Eye (tissue), 1 donor: ENCODE data around the gene WDR55.
"Not testable (repeated sequence)": the region's sequence is repeated elsewhere in the genome, so short reads cannot be mapped to it uniquely, and the experiment has no call there.

ENCODE experiments used
- DNase-seq: peaks from one replicate; pipeline ENCODE4 v3.0.0-alpha.2; 2015

The WDR55 gene, protein sequence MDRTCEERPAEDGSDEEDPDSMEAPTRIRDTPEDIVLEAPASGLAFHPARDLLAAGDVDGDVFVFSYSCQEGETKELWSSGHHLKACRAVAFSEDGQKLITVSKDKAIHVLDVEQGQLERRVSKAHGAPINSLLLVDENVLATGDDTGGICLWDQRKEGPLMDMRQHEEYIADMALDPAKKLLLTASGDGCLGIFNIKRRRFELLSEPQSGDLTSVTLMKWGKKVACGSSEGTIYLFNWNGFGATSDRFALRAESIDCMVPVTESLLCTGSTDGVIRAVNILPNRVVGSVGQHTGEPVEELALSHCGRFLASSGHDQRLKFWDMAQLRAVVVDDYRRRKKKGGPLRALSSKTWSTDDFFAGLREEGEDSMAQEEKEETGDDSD

DNA sequence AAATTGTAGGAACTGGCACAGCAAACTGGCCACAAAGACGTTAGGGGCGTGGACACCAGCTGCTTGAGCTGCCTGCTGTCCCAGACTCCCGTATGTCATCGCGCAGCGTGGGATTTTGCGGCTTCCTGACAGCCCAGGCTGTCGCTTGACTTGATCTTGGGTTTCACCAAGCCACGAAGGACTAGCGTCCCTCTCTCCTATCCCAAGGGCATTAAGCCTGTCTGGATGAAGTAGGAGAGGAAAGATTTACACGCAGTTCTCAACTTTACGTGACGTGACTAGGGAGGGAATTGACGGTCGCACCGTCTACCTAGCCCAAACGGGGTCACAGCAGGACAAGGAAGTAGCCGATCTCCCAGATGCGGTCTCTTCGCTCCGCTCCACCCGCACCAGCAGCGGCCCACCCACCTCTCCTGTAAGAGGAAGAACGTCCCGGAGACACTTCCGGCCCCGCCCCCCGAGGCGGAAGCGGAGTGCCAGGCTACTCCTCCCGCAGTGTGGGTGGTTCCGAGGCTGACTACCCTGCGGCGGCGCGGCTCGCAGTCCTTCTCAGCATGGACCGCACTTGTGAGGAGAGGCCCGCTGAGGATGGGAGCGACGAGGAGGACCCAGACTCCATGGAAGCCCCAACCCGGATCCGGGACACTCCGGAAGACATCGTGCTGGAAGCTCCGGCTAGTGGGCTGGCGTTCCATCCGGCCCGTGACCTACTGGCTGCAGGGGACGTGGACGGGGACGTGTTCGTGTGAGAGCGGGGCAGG, at the start of gene WDR55:
TSS of gene WDR55 (plus strand) at position 546 of the 761 bp plus-strand sequence. CDS start at position 555, 9 bp downstream.
- peak; percentile 97 for DNase-seq

DNA sequence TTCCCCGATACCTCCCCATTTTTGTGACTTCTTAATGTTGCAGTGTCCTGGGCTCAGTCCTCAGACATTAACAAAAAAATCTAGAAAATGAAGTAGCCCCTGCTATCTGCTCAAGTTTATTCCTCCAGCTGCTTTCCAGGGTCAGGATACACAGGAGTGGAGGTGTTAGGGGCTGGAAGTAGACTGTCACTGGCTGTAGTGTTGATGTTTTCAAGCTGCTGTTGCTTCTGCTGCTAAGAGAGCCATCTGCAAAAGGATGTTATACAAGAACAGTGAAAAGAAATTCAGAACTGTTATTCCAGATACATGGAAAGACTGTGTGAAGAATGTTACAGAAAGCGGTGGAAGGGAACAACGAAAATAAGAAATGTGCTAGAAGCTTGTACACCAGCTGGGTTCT, 42.4 kb upstream of the WDR55 start:
- no peak for DNase-seq

DNA sequence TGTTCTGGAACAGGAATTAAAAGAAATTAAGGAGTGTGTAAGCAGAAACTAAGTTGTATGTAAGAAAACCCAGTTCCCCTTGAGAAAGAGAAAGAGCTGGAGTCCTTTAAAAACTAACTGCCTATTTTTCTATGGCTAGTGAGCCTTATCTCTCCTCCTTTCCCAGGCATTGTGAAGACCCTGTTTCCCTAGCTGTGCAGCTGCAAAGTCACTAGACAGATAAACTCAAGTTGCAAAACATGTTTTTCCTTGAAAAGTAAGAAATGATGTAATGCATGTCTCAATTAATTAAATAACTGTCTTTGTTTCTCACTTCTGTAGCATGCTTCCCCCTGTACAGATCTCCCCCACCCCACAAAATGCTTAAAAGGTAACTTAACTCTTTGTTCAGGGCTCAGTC, 41.6 kb upstream of the WDR55 start:
- DNase-seq = not testable (repeated sequence)

DNA sequence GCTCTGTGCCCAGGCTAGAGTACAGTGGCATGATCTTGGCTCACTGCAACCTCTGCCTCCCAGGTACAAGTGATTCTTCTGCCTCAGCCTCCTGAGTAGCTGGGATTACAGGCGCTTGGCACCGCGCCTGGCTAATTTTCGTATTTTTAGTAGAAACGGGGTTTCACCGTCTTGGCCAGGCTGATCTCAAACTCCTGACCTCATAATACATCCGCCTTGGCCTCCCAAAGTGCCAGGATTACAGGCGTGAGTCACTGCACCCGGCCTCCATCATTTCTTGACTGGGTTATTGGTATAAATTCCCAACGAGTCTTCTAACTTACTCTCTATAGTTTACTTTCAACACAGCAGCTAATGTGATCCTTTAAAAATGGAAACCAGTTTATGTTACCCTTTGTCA, 39.8 kb upstream of the WDR55 start:
- not testable (repeated sequence) for DNase-seq

DNA sequence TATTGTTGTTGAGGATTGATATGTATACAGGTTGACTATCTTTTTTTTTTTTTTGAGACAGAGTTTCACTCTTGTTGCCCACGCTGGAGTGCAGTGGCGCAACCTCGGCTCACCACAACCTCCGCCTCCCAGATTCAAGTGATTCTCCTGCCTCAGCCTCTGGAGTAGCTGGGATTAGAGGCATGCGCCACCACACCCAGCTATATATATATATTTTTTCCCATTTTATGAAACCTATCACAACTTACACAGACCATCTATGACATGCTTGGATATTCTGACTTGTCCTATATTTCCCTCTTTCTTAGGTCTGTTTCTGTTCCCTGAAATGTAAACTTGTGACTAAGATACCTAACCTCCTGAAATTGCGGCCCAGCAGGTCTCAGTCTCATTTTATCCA, 36.7 kb upstream of the WDR55 start:
- no peak for DNase-seq

DNA sequence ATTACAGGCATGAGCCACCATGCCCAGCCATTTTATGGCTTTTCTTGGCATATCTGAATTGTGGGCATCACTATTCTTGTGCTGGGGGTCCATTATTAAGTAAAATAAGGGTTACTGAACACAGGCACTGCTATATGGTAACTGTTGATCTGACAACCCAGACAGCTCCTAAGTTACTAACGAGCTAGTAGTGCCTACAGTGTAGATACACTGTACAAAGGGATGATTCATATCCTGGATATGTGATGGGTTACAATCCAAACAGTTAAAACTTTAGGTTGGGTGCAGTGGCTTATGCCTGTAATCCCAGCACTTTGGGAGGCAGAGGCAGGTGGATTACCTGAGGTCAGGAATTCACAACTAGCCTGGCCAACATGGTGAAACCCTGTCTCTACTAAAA, 36.0 kb upstream of the WDR55 start:
- no peak for DNase-seq

DNA sequence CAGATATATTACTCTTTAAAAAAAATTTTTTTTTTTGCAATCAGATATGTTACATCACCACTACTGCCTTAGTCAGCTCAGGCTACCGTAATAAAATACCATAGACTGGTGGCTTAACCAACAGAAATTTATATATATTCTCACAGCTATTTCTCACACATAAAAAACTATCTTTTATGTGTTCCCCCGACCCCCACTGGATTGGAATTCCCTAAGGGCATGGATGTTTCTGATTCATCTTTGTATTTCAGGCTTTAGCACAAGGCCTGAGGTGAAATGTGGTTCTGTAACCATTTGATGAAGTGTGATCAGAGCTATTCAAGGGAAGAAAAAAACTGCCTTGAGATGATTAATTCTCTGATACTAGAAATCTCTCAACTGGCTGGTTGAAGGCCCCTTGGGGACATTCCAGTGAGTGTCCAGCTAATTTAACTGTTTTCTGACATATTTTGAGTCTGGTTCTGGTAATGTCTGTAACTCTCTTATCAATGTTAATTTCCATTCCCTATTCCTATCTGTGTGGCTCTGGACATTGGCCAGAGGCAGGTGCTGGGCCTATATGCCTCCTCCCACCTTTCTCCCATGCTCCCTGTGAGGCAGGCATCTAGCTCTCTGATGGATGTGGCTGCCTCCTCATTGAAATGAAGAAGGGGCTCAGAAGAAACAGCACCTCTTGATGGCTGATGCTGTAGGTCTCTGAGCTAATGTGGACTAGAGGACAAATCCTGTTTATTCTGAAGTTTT, 34.2 kb upstream of the WDR55 start:
- DNase-seq = no peak

DNA sequence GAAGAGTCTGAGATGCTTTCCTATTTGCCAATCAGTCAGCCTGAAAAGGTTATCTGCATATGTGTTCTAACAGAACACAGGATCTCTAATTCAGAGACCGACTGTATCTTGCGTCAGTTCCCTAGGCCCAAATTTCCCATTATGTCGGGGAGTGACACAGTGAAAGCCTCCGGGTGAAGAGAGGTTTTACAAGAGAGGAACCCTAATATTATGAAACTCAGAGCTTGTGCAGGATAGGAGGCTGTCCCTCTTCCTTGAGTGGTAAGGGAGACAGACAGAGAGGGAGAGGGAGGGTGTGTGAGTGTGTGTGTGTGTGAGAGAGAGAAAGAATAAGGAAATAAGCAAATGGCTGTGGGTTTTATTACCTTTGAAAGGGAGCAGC, 33.7 kb upstream of the WDR55 start:
- no peak for DNase-seq

DNA sequence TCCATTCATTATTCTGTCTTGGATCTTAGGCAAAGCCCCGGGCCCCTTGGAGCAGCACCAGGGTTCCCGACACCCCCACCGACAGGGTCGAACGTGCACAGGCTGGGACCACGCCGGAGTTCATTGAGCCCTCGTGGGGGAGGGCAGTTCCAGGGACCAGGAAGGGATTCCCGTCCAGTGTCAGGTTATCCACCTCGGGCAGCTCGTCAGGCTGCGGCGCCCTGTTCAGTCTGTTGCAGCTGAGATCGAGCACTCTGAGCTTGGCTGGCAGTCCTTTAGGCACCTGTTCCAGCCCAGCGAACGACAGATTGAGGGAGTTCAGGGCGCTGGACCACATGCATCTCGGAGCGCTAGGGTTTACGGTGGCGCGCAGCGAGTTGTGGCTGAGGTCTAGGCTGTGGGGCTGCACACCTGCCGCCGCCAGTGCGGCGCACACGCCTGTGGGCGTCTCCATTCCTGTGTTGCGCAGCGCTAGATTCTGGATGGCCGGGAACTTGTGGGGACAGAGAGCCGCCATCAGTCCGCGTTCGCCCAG, 32.8 kb upstream of the WDR55 start:
- DNase-seq = peak; percentile 66

DNA sequence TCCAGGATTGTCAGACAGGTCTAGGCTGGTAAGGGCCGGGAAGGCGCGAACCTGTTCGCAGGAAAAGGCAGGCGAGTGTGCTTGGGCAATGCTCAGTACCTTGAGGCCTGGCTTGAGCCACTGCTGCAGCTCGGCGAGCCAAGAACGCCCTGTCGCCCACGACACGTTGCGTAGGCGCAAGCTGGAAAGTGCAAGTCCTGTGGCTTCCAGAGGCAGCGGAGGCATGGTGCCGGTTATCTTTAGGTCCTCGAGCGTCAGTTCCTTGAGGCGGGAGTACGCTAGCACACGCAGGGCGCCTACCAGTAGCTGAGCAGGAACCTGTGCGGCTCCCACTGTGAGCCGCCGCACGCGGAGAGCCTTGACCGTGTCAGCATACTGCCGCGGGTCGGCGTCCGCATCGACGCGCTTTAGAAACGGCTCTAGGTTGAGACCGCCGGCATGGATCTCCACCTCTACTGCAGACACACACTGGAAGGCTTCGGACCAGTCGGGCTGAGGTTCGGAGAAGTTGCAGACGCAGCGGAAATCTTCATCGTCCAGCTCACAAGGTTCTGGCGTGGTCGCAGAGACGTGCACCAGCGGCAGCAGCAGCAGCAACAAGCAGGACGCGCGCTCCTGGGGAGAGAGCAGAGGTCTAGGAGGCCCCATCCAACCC, 32.2 kb upstream of the WDR55 start:
- DNase-seq = peak; percentile 70

DNA sequence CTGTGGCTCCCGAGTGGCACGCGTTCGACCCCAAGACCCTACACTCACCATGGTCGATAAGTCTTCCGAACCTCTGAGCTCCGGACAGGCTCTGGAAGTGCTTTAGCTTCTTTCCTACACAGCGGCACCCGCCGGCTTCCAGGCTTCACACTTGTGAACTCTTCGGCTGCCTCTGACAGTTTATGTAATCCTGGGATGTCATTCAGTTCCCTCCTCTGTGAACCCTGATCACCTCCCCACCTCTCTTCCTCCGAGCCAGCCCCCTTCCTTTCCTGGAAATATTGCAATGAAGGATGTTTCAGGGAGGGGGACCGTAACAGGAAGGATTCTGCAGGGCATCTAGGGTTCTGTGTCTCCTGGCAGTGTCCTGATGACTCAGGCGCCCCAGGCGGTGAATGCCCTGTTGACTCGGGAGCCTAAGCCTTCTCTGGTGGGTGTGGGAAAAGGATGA, 31.7 kb upstream of the WDR55 start, which contains the start of gene CD14:
TSS of gene CD14 (minus strand) at position 155 of the 451 bp plus-strand sequence. CDS start at position 51, 104 bp downstream.
- no peak for DNase-seq

DNA sequence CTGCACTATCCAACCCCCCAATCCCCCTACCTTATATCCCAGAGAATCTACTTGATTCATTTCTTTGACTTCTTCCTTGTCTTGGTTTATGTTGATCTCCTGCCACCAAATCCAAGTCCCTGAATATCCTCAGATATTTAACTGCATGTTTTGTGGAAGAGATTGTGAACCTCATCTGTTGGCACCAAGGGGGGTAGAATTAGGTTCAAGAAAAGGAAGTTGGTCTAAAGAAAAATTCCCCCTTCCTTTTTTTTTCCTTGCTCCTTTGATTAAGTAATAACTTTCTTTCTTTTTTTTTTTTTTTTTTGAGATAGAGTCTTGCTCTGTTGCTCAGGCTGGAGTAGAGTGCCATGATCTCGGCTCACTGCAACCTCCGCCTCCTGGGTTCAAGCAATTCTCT, 31.2 kb upstream of the WDR55 start:
- DNase-seq = no peak

DNA sequence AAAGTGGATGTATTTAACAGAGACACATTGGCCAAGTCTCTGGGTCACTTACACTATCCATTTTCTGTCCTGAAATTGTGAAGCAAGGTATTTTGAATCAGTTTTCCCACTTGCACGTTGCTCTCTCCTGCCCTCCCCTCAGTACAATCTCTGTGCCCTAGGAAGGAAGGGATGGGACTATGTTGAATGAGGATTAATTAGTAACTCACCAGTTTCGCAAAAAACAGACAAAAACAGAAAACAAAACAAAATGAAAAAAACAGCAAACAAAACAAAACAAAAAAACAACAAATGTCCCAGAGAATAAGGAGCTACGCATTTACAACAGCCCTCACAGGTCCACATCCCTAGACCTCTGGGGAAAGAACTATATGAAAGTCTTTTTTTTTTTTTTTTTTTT, 30.6 kb upstream of the WDR55 start:
- DNase-seq = no peak

DNA sequence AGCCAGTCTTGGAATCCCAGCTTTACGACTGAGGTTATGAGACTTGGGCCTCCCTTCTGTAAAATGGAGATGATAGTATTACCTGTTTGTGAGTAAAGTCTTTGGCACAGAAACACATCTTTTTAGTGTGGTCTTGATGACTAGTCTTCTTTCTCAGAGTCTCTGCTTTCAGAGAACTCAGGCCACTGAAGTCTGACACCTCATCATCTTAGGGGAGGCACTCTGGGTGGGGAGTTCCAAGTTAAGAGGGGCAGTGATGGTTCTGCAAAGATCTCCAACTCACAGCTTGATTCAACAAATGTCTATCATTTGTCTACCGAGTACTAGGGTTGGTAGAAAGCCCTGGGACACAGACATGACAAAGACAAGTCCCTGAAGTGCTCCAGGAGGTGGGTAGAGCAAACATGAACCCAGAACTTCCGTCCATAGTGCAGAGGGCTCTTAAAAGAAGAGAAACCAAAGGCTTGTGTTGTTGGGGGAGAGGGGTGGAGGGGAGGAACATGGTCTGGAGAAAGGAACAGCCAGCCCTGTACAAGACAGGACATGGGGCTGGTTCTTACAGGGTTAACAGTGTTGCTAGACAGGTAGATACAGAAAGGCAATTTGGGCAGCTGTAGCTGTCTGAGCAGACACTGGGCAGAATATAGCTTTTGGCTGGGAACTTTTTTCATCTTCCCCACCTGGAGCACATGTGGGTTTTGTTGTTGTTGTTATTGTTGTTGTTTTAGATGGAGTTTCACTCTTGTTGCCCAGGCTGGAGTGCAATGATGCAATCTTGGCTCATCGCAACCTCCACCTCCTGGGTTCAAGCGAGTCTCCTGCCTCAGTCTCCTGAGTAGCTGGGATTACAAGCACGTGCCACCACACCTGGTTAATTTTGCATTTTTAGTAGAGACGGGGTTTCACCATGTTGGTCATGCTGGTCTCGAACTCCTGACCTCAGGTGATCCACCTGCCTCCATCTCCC, 29.1 kb upstream of the WDR55 start:
- DNase-seq = no peak

DNA sequence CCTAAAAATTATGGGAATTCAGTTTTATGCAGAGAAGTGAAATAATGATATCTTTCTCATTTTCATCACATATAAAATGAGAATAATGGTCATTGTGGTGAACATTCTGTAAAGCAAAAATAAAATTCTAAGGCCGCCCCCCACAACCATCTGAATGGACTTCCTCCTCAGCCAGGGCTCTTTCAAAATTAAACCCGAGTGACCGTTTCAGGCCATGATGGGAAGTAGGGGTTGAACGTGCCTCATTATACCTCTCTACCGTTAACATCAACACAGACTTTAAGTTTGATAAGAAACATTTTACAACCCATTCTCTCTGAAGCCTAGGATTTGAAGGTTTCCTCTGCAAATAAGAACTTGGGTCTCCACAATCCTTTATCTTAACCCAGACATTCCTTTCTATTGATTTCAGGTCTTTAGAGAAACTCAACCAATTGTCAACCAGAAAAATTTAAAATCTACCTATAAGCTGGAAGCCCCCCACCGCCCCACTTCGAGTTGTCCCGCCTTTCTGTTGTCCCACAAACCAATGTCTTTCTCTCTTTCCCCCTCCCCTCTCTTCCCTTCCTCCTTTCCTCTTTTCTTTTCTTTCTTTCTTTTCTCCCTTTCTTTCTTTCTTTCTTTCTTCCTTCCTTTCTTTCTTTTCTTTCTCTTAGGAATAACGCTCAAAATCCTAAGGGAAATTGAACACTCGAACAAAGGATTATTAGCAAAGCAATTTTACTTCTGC, 27.2 kb upstream of the WDR55 start:
- DNase-seq = no peak

DNA sequence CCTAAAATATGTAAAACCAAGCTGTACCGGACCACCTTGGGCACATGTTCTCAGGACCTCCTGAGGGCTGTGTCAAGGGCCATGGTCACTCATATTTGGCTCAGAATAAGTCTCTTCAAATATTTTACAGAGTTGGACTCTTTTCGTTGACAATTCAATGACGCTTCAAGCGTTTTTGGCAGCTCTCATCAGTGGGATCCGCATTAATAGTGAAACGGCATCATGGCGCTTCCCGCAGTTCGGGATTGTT, 25.9 kb upstream of the WDR55 start:
- DNase-seq = not testable (repeated sequence)

DNA sequence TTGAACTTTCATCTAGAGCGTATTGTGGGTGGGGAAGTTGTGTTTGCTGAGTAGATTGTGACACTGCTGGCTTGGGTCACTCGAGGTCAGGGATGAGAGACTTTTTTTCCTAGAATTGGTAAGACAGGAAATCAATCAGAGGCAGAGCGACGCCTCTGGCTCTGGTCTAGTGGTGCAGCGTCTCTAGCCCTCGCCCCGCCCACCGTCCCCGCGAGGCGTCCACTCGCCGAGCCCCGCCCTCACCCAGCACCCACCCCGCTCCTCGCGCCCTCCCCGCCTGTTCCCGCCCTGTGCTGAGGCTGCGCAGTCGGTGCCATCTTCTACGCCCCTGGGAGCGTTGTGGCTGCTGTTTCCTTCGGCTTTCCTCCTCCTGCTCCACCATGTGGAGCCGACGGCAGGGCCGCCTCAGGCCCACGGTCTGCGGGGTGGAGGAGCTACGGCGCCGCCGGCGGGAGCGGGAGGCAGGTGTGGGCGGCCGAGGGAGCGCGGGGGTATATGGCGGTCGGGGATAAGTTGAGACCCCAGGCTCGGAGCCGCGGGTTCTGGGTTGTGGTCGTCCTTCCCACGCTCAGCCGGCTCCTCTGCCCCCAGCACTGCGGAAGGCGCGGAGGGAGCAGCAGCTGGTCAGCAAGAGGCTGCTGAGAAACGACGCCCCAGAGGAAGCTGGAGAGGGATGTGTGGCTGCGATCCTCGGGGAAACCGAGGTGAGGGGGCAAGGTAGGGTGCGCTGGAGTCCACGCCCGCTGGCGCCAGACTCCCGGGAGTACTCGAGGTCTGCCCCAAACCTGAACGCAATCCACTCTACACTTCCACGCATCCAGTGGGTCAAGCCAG, 25.3 kb upstream of the WDR55 start, which contains the start of gene TMCO6:
TSS of gene TMCO6 (plus strand) at position 304 of the 834 bp plus-strand sequence. CDS start at position 381, 77 bp downstream.
- peak; percentile 97 for DNase-seq

DNA sequence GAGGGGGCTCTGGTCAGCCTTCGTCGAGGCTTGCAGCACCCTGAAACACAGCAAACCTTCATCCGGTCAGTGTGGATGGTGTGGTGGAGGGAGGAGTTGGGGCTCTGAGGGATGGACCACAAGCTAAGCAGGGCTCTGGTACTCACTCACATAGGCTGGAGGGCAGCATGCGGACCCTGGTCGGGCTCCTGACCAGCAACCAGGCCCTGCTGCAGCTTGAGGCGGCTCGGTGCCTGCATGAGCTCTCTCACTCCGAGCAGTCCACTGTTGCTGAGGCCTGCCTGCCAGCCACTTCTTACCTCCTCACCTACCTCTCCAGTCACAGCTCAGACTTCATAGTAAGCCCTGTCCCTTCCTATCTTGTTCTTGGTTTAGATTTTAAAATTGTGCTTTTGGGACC, 23.0 kb upstream of the WDR55 start:
- no peak for DNase-seq

DNA sequence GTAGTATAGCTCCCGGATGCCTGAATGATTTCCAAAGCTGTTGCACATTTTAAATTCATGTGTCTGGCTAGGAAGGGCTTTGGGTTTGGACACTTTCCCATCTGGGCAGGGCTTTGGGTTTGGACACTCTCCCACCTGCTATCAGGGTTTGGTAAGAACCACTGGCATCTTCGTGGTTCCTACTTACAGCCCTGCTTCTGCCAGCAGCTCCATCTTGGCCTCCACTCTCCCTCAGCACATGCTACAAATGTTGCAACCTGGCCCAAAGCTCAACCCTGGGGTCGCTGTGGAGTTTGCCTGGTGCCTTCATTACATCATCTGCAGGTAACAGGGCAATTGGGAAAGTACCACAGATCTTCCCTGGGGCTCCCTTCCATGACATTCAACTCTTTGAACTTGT, 22.0 kb upstream of the WDR55 start:
- no peak for DNase-seq

DNA sequence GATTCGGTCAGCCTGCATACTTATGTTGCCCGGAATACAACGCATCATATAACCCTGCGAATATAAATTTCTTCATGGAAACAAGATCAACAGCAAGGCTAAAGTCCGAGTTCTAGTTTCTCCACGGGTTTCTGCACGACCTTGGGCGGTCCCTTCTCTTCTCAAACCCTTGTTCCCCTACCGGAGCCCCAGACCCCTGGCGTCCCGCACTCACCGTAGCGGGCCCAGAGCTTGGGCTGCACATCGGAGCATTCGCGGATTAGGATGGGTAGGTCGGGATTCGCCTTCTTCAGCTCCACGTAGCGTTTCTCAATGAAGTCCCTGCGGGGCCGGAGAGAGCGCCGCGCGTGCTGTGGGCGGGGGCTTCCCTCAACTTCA, 17.7 kb upstream of the WDR55 start:
- no peak for DNase-seq
